K562 (cell line): ENCODE results near the gene LRRC49. TPM values are rescaled to one million over a fixed set of nuclear protein-coding genes. Genes with fewer than 3 reads are reported as not detected.
"Not testable (repeated sequence)": the region's sequence is repeated elsewhere in the genome, so short reads cannot be mapped to it uniquely, and the experiment has no call there.

ENCODE experiments used
- ATAC-seq: fragments of 200-7000 bp; cut with Tn5 transposase; 3 replicates; pipeline ENCODE4 v1.9.1; 2020; ENCODE audit warnings: moderate library complexity
- BruUV-seq: library from RNA; stranded (reverse); fragments of 400-500 nt; replicated peaks from 2 replicates; lab custom pipeline; 2021; lab: Mats Ljungman, UMichigan
- CTCF ChIA-PET: fragments of 300-600 bp; formaldehyde crosslinking; extraction: SDS; loops from one replicate; lab custom pipeline; 2021; ENCODE audit warnings: low intra/inter-chr PET ratio; lab: Yijun Ruan, JAX
- POLR2A ChIA-PET: fragments of 300-600, 350-650 bp; sonication (Branson Sonifier 250); formaldehyde crosslinking; extraction: SDS; loops from one replicate; lab custom pipeline; 2021; ENCODE audit warnings: antibody characterized with exemption, inconsistent platforms; lab: Yijun Ruan, JAX
- DNase-seq, 4 experiments: peaks; one replicate each; pipeline versions ENCODE4 v3.0.0 to v3.0.0-alpha.2; 2011 to 2018; ENCODE audit warnings: low spot score in 3 of 4, mixed read lengths in 3 of 4; ENCODE audit errors: extremely low read depth in 1 of 4
- FAIRE-seq: peaks from 2 replicates; lab custom pipeline; 2011; peaks lifted over from hg19 to GRCh38; lab: Jason Lieb, UNC
- H2AFZ ChIP-seq: 2 replicates; pipeline ENCODE4 v1.6.0; 2011; ENCODE audit warnings: low read depth, low read length, control low read depth, inconsistent platforms
- H3K27ac ChIP-seq: fragments of 200-600 bp; 3 replicates; pipeline ENCODE4 v1.8.0; 2011; ENCODE audit warnings: low read depth, mild to moderate bottlenecking, control low read depth, inconsistent platforms, low read length, moderate library complexity, mixed read lengths; ENCODE audit errors: extremely low read depth
- H3K27me3 ChIP-seq, 2 experiments: fragments of 300-600 bp in 1 of 2; 2 replicates in 1 of 2; 3 replicates in 1 of 2; pipeline versions ENCODE4 v1.6.0 to v1.8.0; 2011; ENCODE audit warnings: inconsistent platforms in 2 of 2, low read length in 2 of 2, mild to moderate bottlenecking in 1 of 2, mixed read lengths in 1 of 2, moderate library complexity in 1 of 2; ENCODE audit not compliant: control insufficient read depth in 2 of 2, insufficient read depth in 2 of 2
- H3K36me3 ChIP-seq: fragments of 300-600 bp; 3 replicates; pipeline ENCODE4 v1.8.0; 2011; ENCODE audit warnings: mild to moderate bottlenecking, low read length, inconsistent platforms; ENCODE audit not compliant: control insufficient read depth, insufficient read depth
- H3K4me1 ChIP-seq, 2 experiments: fragments of 200-600 bp in 1 of 2; replicated peaks in 1 of 2; 2 replicates in 1 of 2; 3 replicates in 1 of 2; pipeline versions ENCODE4 v1.5.1 to v1.8.0; 2011; ENCODE audit warnings: inconsistent platforms in 2 of 2, low read length in 2 of 2, mild to moderate bottlenecking in 1 of 2, mixed read lengths in 1 of 2, moderate library complexity in 1 of 2; ENCODE audit not compliant: control insufficient read depth in 2 of 2, insufficient read depth in 2 of 2
- H3K4me2 ChIP-seq: 2 replicates; pipeline ENCODE4 v1.6.1; 2011; ENCODE audit warnings: low read length, control low read depth, inconsistent platforms, mixed read lengths; ENCODE audit not compliant: insufficient read depth
- H3K4me3 ChIP-seq: fragments of 200-600 bp; sonication (generic), shearing (Covaris generic); 2 replicates; pipeline ENCODE4 v1.5.1; 2016; ENCODE audit warnings: control low read depth, inconsistent platforms
- H3K79me2 ChIP-seq: fragments of 200-600 bp; 3 replicates; pipeline ENCODE4 v1.8.0; 2011; ENCODE audit warnings: low read length, inconsistent platforms; ENCODE audit not compliant: control insufficient read depth, insufficient read depth
- H3K9ac ChIP-seq, 2 experiments: 2 replicates each; pipeline versions ENCODE4 v1.6.0 to v1.6.1; 2011; ENCODE audit warnings: low read depth in 2 of 2, low read length in 2 of 2, control low read depth in 1 of 2, inconsistent platforms in 1 of 2, mild to moderate bottlenecking in 1 of 2, mixed read lengths in 1 of 2; ENCODE audit not compliant: insufficient read depth in 1 of 2
- H3K9me1 ChIP-seq: one replicate; pipeline ENCODE4 v1.6.0; 2011; ENCODE audit warnings: inconsistent platforms, mild to moderate bottlenecking, low read length, moderate library complexity; ENCODE audit not compliant: control insufficient read depth, insufficient read depth
- H3K9me3 ChIP-seq: replicated peaks from 2 replicates; pipeline ENCODE4 v1.5.1; 2011; ENCODE audit warnings: low read depth, low read length, inconsistent platforms; ENCODE audit not compliant: control insufficient read depth, insufficient read depth
- H4K20me1 ChIP-seq: replicated peaks from 2 replicates; pipeline ENCODE4 v1.6.1; 2011; ENCODE audit warnings: low read length, inconsistent platforms, mixed read lengths; ENCODE audit not compliant: control insufficient read depth, insufficient read depth
- E2F8 ChIP-seq: fragments of 450-650 bp; IDR thresholded peaks from 2 replicates; pipeline ENCODE4 v1.7.1; 2018; ENCODE audit warnings: mild to moderate bottlenecking, low read depth; ENCODE audit not compliant: partially characterized antibody
- FOXM1 ChIP-seq, 2 experiments: fragments of 450-650 bp in 1 of 2; sonication (generic) in 1 of 2; formaldehyde crosslinking in 1 of 2; IDR thresholded peaks; 2 replicates each; pipeline versions ENCODE4 v1.6.1 to v1.9.0; 2017 to 2022; ENCODE audit warnings: low read depth in 2 of 2, mild to moderate bottlenecking in 2 of 2, missing genetic modification reagents in 1 of 2, moderate library complexity in 1 of 2
- PHF21A ChIP-seq: fragments of 450-650 bp; IDR thresholded peaks from 2 replicates; pipeline ENCODE4 v1.6.1; 2017; ENCODE audit warnings: low read depth, borderline replicate concordance
- SAFB ChIP-seq: fragments of 200-400 bp; formaldehyde crosslinking; IDR thresholded peaks from 2 replicates; pipeline ENCODE4 v1.6.1; 2017; ENCODE audit warnings: low read depth, low read length, borderline replicate concordance
- YY1 ChIP-seq, 3 experiments: IDR thresholded peaks; 2 replicates each; pipeline ENCODE4 v1.6.1; 2011; ENCODE audit warnings: low read length in 2 of 3, mild to moderate bottlenecking in 2 of 3, moderate library complexity in 2 of 3, borderline replicate concordance in 1 of 3, control low read depth in 1 of 3, low read depth in 1 of 3; ENCODE audit not compliant: insufficient read depth in 3 of 3, insufficient replicate concordance in 2 of 3, control insufficient read depth in 1 of 3, insufficient read length in 1 of 3; ENCODE audit errors: extremely low read depth in 1 of 3
- WGBS: fragments of 100-300 bp; shearing (Covaris generic); methylation state at CpG from one replicate; pipeline ENCODE4 v1.1.6; 2016; ENCODE audit warnings: low coverage, mixed read lengths; ENCODE audit not compliant: insufficient coverage; ENCODE audit errors: missing lambda C conversion rate; 5-methylcytosine and 5-hydroxymethylcytosine counted together
- in situ Hi-C: fragments of 300-500 bp; cut with MboI; formaldehyde crosslinking; loops from 4 replicates; pipeline ENCODE4 v1.15.0; 2018; ENCODE audit warnings: inconsistent platforms, mixed read lengths
- intact Hi-C: fragments of 100-400 bp; cut with micrococcal nuclease; formaldehyde crosslinking; loops from 2 replicates; pipeline ENCODE4 v1.14.2; 2022
- polyA plus RNA-seq, 8 experiments: library from polyadenylated mRNA; depleted of rRNA in 4 of 8; stranded (reverse) in 5 of 8; unstranded in 3 of 8; fragments of >200 nt; fragmentation: Nextera tagmentation in 2 of 8; fragmentation: Illumina TruSeq in 1 of 8; extraction: Ambion mirVana in 2 of 8; extraction: Trizol in 1 of 8; gene quantifications; 2 replicates each; pipeline versions ENCODE4 v1.2.1 to v1.2.3, GENCODE V29; 2011 to 2014; ENCODE audit warnings: inconsistent platforms in 1 of 8, missing spikeins in 1 of 8
- total RNA-seq, 7 experiments: library from RNA; depleted of rRNA in 6 of 7; stranded (reverse); fragments of >200 nt in 6 of 7; fragmentation: Illumina TruSeq in 2 of 7; extraction: Trizol in 2 of 7; gene quantifications; 2 replicates each; pipeline versions ENCODE4 v1.2.1 to v1.2.3, GENCODE V29; 2011 to 2021; ENCODE audit warnings: low replicate concordance in 1 of 7

Gene LRRC49
- total and polyA plus RNA-seq, 9 of the 15 experiments (the other 6 are each of a cell fraction or from before 2014, with no cell fraction given) = 0.32 TPM; not detected in 8

GRCh38 chr15:70857562-70858285, 34.9 kb upstream of the LRRC49 start:
- WGBS = 0% methylated on average over 3 of the region's 3 CpGs
- no peaks in the 10 kb centered on the region for H3K79me2 ChIP-seq
- DNase-seq = no peak
- H3K27me3 ChIP-seq = peaks cover 2 to 4% of the 10 kb centered on the region in 2 experiments; a peak in 2 of 5 replicates
- H3K9ac ChIP-seq = no peak overlapping the region
- FAIRE-seq = no peak
- no peak for TF ChIP-seq SAFB
- no peak for TF ChIP-seq E2F8
- TF ChIP-seq PHF21A = no peak
- no peak for TF ChIP-seq YY1 (IDR thresholded peaks at IDR 0.05; ENCODE audit: borderline replicate concordance in 1 of 3, control insufficient read depth in 1 of 3, extremely low read depth in 1 of 3, insufficient read depth in 3 of 3, insufficient read length in 1 of 3, insufficient replicate concordance in 2 of 3, low read depth in 1 of 3, low read length in 2 of 3)
- TF ChIP-seq FOXM1 (IDR thresholded peaks at IDR 0.05; ENCODE audit: low read depth) = no peak
- no peak for TF ChIP-seq FOXM1 (CRISPR knock-in tag; IDR thresholded peaks at IDR 0.05; ENCODE audit: low read depth)
- ChIA-PET CTCF (no interaction called here), POLR2A (interaction anchor here (0.9 to 1.6 kb wide), 2 partner anchors 16 to 17 kb away, joined by 3 to 4 read pairs; no protein-coding TSS in a partner anchor)
- H3K36me3 ChIP-seq = no peaks in the 10 kb centered on the region
- no peaks in the 10 kb centered on the region; a peak in 1 of 5 replicates for H3K4me1 ChIP-seq
- BruUV-seq = no TSS peak
- no peak for ATAC-seq
- no peak overlapping the region for H3K4me3 ChIP-seq
- no peaks in the 10 kb centered on the region for H3K9me1 ChIP-seq
- no peak overlapping the region for H2AFZ ChIP-seq
- intact Hi-C loops (no loop called here), in situ Hi-C loops (no loop called here)
- H4K20me1 ChIP-seq = no peaks in the 10 kb centered on the region
- H3K27ac ChIP-seq = no peak overlapping the region
- H3K4me2 ChIP-seq = no peak overlapping the region
- no peaks in the 10 kb centered on the region for H3K9me3 ChIP-seq

- H3K9ac ChIP-seq, H3K4me1 ChIP-seq, ATAC-seq, DNase-seq, intact Hi-C loops, H3K4me2 ChIP-seq, H3K9me1 ChIP-seq, CTCF ChIA-PET, H2AFZ ChIP-seq, BruUV-seq, H4K20me1 ChIP-seq, H3K4me3 ChIP-seq, H3K9me3 ChIP-seq, in situ Hi-C loops, FAIRE-seq, H3K27ac ChIP-seq, H3K27me3 ChIP-seq, H3K79me2 ChIP-seq, H3K36me3 ChIP-seq: not testable (repeated sequence)
- POLR2A ChIA-PET = interaction anchor here (0.9 to 1.6 kb wide), 2 partner anchors 15 to 18 kb away, joined by 3 to 4 read pairs; no protein-coding TSS in a partner anchor
- 3% methylated on average over 8 of the region's 9 CpGs for WGBS
Measured at GRCh38 chr15:70858614-70859321, 33.9 kb upstream of the LRRC49 start.
